Testis (tissue), 2 donors: Measurements from ENCODE around the gene AFP.

Experiments
- CTCF ChIP-seq, 3 experiments: fragments of 450-650 bp in 2 of 3; fragments of 200-600 bp in 1 of 3; sonication (generic) in 1 of 3; IDR thresholded peaks; one replicate each; pipeline ENCODE4 v1.5.1; 2016 to 2019; ENCODE audit warnings: antibody characterized with exemption in 3 of 3, mild to moderate bottlenecking in 2 of 3, moderate library complexity in 1 of 3
- POLR2A ChIP-seq: fragments of 450-650 bp; IDR thresholded peaks from one replicate; pipeline ENCODE4 v1.6.1; 2017; ENCODE audit warnings: antibody characterized with exemption, mild to moderate bottlenecking, moderate library complexity

DNA sequence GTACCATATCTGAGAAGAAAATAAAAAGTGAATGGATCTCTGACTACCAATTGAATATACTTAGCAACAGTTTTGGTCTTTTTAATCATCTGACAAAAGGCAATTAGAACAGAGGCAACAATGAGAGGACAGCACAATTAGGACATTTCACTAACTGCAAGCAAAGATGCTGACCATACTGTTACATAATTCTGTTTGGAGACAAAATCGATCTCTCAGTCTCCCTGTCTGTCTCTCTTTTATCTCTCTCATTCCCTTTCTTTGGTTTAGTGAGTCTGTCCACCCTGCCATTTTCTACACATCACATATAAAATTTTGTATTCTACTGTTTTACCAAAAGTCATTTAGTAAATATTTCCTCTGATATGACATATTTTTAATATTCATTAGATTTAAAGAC, 43.3 kb downstream of the AFP start:
- TF ChIP-seq CTCF (IDR thresholded peaks at IDR 0.05) (no peak), POLR2A (no peak)
